Activated CD4-positive, alpha-beta T cell treated with anti-CD3 and anti-CD28 coated beads, Interleukin-2, amount 50 U/mL, for 16 hours (primary cell): Measurements from ENCODE around the gene SGF29.
"Not testable (repeated sequence)": the region's sequence is repeated elsewhere in the genome, so short reads cannot be mapped to it uniquely, and the experiment has no call there.

ENCODE experiments used
- DNase-seq: peaks from one replicate; pipeline ENCODE4 v3.0.0-alpha.2; 2020

Gene SGF29

GRCh38 chr16:28553776-28554633 is at the start of gene SGF29:
TSS of gene SGF29 (plus strand) at chr16:28553920. CDS start at chr16:28581070, 27,150 bp downstream.
- DNase-seq = peak; percentile 93

- no peak for DNase-seq
Observed at GRCh38 chr16:28504707-28505404, 48.9 kb upstream of the SGF29 start.

GRCh38 chr16:28505489-28506137 is 48.1 kb upstream of the SGF29 start:
- DNase-seq = no peak

- DNase-seq = no peak
Observed at GRCh38 chr16:28511031-28511430, 42.7 kb upstream of the SGF29 start.

GRCh38 chr16:28511801-28512789 is 41.6 kb upstream of the SGF29 start:
- no peak for DNase-seq

GRCh38 chr16:28513484-28514181 is 40.1 kb upstream of the SGF29 start:
- no peak for DNase-seq

- DNase-seq = no peak
Observed at GRCh38 chr16:28514246-28514645, 39.5 kb upstream of the SGF29 start.

GRCh38 chr16:28520672-28521071 is 33.0 kb upstream of the SGF29 start:
- DNase-seq = no peak

GRCh38 chr16:28521436-28521835 is 32.3 kb upstream of the SGF29 start:
- DNase-seq = no peak

GRCh38 chr16:28522792-28523191 is 30.9 kb upstream of the SGF29 start:
- DNase-seq = no peak

- DNase-seq = no peak
Observed at GRCh38 chr16:28524681-28525171, 29.0 kb upstream of the SGF29 start.

GRCh38 chr16:28526201-28527099 is 27.3 kb upstream of the SGF29 start:
- DNase-seq = no peak

- DNase-seq = not testable (repeated sequence)
Observed at GRCh38 chr16:28527100-28527785, 26.5 kb upstream of the SGF29 start.

- no peak for DNase-seq
Observed at GRCh38 chr16:28527985-28528384, 25.7 kb upstream of the SGF29 start.

- DNase-seq = no peak
Observed at GRCh38 chr16:28528463-28528867, 25.3 kb upstream of the SGF29 start.

GRCh38 chr16:28529124-28529523 is 24.6 kb upstream of the SGF29 start:
- no peak for DNase-seq

- DNase-seq = no peak
Observed at GRCh38 chr16:28531777-28532744, 21.7 kb upstream of the SGF29 start.

- no peak for DNase-seq
Observed at GRCh38 chr16:28532940-28533647, 20.6 kb upstream of the SGF29 start.
